ENCODE measurements around the gene RHOT2. TPM values are rescaled to one million over a fixed set of nuclear protein-coding genes. Genes with fewer than 3 reads are reported as not detected.

The RHOT2 gene
- total RNA-seq, 4 donors from 2014 or later, result 38.8 to 86.9 (median 61.5) TPM

DNA sequence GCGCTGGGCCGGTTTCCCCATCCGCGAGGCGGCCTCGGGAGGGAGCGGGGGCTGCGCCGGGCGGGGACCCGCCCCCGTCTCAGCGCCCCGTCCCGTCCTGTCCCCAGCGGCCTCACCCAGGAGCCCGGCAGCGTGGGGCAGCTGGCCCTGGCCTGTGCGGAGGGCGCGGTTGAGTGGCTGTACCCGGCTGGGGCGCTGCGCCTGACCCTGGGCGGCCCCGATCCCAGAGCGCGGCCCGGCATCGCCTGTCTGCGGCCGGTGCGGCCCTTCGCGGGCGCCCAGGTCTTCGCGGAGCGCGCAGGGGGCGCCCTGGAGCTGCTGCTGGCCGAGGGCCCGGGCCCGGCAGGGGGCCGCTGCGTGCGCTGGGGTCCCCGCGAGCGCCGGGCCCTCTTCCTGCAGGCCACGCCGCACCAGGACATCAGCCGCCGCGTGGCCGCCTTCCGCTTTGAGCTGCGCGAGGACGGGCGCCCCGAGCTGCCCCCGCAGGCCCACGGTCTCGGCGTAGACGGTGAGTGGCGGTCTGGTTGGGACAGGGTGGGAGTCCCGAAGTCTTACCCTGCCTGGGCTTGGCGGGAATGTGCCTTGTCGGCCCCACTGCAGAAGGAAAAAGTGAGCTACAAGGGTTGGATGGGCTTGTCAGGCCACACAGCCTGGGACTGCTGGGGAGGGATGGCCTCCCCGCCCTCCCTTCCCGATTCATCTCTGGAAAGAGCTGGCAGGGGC lies 47.7 kb downstream of the RHOT2 start:
- DNase-seq (ENCODE audit: low spot score), result no peak
- TF ChIP-seq, protein P1, sequence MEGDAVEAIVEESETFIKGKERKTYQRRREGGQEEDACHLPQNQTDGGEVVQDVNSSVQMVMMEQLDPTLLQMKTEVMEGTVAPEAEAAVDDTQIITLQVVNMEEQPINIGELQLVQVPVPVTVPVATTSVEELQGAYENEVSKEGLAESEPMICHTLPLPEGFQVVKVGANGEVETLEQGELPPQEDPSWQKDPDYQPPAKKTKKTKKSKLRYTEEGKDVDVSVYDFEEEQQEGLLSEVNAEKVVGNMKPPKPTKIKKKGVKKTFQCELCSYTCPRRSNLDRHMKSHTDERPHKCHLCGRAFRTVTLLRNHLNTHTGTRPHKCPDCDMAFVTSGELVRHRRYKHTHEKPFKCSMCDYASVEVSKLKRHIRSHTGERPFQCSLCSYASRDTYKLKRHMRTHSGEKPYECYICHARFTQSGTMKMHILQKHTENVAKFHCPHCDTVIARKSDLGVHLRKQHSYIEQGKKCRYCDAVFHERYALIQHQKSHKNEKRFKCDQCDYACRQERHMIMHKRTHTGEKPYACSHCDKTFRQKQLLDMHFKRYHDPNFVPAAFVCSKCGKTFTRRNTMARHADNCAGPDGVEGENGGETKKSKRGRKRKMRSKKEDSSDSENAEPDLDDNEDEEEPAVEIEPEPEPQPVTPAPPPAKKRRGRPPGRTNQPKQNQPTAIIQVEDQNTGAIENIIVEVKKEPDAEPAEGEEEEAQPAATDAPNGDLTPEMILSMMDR (IDR thresholded peaks at IDR 0.05), result no peak
- ATAC-seq (ENCODE audit: low FRiP score), result peak; percentile 23

GRCh38 chr16:716200-716568 lies 48.3 kb downstream of the RHOT2 start:
- TF ChIP-seq, protein P1 (IDR thresholded peaks at IDR 0.05), result no peak
- DNase-seq (ENCODE audit: low spot score) (no peak), ATAC-seq (ENCODE audit: low FRiP score) (no peak)

- DNase-seq (ENCODE audit: low spot score) (no peak), ATAC-seq (ENCODE audit: low FRiP score) (no peak)
- TF ChIP-seq, protein P1 (IDR thresholded peaks at IDR 0.05), result no peak
These were observed 48.9 kb downstream of the RHOT2 start for GRCh38 chr16:716768-717325.

DNA sequence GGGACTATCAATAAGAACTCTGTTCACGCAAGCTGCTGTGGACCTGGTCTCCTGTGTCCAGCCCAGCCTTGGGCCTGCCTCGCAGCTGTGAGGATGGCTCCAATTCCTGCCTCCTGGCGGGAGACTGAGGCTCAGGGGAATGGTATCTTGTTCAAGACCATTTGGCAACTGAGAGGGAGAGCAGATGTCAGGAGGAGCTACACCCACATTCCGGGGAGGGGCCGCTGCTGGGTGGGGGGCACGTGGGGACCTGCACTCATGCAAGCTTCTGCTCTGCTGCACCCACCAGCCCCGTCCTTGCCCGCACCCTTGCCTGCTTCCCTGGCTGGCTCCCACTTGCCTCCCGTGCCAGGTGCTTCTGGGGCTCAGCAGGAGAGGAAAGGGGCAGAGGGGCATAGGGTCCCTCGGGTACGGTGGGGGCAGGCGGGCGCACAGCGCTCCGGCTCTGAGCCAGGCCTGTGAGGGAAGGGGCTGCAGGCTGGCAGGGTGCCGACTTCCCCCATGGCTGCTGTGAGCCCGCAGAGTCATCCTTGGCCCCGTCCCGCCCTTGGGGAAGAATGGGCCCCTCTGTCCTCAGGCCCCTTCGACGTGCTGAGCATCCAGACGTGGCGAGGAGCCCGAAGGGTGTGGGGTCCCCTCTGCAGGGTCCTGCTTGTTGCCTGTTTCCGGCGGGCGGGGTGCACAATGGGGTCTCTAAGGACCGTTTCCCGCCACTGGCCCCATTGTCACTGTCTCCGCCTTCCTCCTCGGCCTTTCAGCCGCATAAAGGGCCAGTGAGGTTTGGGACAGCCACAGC lies 49.7 kb downstream of the RHOT2 start:
- ATAC-seq (ENCODE audit: low FRiP score) (no peak), DNase-seq (ENCODE audit: low spot score) (no peak)
- TF ChIP-seq, protein P1 (IDR thresholded peaks at IDR 0.05), result no peak

GRCh38 chr16:718389-718788 lies 50.5 kb downstream of the RHOT2 start:
- TF ChIP-seq, protein P1 (IDR thresholded peaks at IDR 0.05), result no peak
- no peak for DNase-seq (ENCODE audit: low spot score)
- ATAC-seq (ENCODE audit: low FRiP score), result no peak

DNA sequence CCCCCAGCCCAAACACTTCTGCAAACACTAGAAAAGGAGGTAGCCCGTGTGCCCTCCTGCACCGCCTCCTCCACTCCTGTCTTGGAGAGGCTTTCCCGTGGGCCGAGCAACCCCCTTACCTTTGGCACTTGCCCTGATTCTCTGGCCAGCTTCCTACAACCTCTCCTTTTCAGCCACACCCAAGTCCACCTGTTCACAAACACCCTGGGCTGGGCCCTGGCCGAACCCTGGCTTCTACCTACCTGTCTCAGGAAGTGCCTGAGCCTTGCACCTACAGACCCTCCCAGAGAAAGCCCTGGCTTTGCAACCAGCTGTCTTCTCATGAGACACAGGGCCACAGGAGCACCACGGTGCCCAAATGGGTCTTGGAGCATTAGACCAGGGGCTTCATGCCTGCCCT lies 51.0 kb downstream of the RHOT2 start:
- TF ChIP-seq, protein P1 (IDR thresholded peaks at IDR 0.05), result no peak
- no peak for ATAC-seq (ENCODE audit: low FRiP score)
- DNase-seq (ENCODE audit: low spot score), result no peak
